Esophagus squamous epithelium (tissue), 5 donors: Measurements from ENCODE around the gene SMIM21. TPM values are rescaled to one million over a fixed set of nuclear protein-coding genes. Genes with fewer than 3 reads are reported as not detected.

Source experiments
- DNase-seq: peaks from one replicate; lab custom pipeline; 2025; lab: John Stamatoyannopoulos, UW
- H3K27ac ChIP-seq, 4 donors: fragments of 200-600 bp; sonication (generic); one replicate each; pipeline ENCODE4 v1.5.1; 2016 to 2019; ENCODE audit warnings: mild to moderate bottlenecking in 1 of 4
- H3K27me3 ChIP-seq, 4 donors: fragments of 200-600 bp; sonication (generic); 1 replicate in 3 of 4; 2 replicates in 1 of 4; pipeline versions ENCODE4 v1.5.1 to v1.6.0; 2017 to 2021; ENCODE audit warnings: antibody characterized with exemption in 1 of 4
- H3K36me3 ChIP-seq, 3 donors: fragments of 200-600 bp; sonication (generic); one replicate each; pipeline ENCODE4 v1.5.1; 2016 to 2019
- H3K4me1 ChIP-seq, 3 donors: fragments of 200-600 bp; sonication (generic); one replicate each; pipeline ENCODE4 v1.5.1; 2017 to 2019
- H3K4me3 ChIP-seq, 4 donors: fragments of 200-600 bp; sonication (generic); 1 replicate in 3 of 4; 2 replicates in 1 of 4; pipeline ENCODE4 v1.5.1; 2016 to 2019; ENCODE audit warnings: mild to moderate bottlenecking in 2 of 4, moderate library complexity in 1 of 4
- H3K9me3 ChIP-seq, 3 donors: fragments of 200-600 bp; sonication (generic); one replicate each; pipeline ENCODE4 v1.5.1; 2016 to 2019
- POLR2A ChIP-seq, 4 donors: fragments of 450-650 bp; IDR thresholded peaks; one replicate each; pipeline ENCODE4 v1.6.1; 2017; ENCODE audit warnings: antibody characterized with exemption in 4 of 4, mild to moderate bottlenecking in 4 of 4, moderate library complexity in 3 of 4
- WGBS, 2 donors: methylation state at CpG; one replicate each; pipeline ENCODE4 v1.1.5; 2018; 5-methylcytosine and 5-hydroxymethylcytosine counted together
- intact Hi-C: fragments of 100-400 bp; cut with DNase I; formaldehyde crosslinking; loops from one replicate; pipeline ENCODE4 v1.15.0; 2022
- total RNA-seq, 4 donors: library from RNA; depleted of rRNA; stranded (reverse); fragments of >200 nt; gene quantifications; one replicate each; pipeline ENCODE4 v1.1.0, GENCODE V29; 2016
- TF ChIP-seq, protein P1 (sequence below), 6 experiments: fragments of 450-650 bp in 4 of 6; fragments of 200-600 bp in 2 of 6; sonication (generic) in 2 of 6; IDR thresholded peaks; one replicate each; pipeline ENCODE4 v1.5.1; 2016 to 2019; ENCODE audit warnings: antibody characterized with exemption in 6 of 6, mild to moderate bottlenecking in 4 of 6, moderate library complexity in 4 of 6
- donor health status: DM: yes; HTN: yes; CAD: no.

The SMIM21 gene
- total RNA-seq, 4 donors from 2014 or later, result not detected

DNA sequence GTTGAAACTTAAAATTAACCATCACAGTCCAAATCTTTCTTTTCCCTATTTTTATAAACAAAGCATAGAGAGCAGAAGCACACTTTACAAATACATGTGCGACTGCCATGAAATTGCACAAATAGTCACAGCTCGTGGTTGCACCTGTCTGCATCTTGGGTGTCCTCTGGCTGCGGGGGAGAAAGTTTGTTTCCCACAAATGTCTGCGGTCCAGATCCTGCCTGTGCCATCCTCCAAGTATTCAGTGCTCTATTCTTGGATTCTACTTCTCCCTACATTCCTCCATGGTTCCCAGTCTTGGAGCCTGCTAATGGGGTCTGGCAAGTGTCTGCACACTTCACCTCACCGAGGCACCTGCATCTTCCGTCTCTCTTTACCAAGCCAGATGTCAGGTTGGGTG is 52.2 kb downstream of the SMIM21 start:
- Histone ChIP-seq H3K27me3 (no peaks in the 10 kb centered on the region), H3K27ac (no peak overlapping the region), H3K4me1 (no peaks in the 10 kb centered on the region), H3K36me3 (no peaks in the 10 kb centered on the region), H3K4me3 (no peak overlapping the region), H3K9me3 (no peaks in the 10 kb centered on the region)
- intact Hi-C loops, result no loop called here
- TF ChIP-seq, protein P1, sequence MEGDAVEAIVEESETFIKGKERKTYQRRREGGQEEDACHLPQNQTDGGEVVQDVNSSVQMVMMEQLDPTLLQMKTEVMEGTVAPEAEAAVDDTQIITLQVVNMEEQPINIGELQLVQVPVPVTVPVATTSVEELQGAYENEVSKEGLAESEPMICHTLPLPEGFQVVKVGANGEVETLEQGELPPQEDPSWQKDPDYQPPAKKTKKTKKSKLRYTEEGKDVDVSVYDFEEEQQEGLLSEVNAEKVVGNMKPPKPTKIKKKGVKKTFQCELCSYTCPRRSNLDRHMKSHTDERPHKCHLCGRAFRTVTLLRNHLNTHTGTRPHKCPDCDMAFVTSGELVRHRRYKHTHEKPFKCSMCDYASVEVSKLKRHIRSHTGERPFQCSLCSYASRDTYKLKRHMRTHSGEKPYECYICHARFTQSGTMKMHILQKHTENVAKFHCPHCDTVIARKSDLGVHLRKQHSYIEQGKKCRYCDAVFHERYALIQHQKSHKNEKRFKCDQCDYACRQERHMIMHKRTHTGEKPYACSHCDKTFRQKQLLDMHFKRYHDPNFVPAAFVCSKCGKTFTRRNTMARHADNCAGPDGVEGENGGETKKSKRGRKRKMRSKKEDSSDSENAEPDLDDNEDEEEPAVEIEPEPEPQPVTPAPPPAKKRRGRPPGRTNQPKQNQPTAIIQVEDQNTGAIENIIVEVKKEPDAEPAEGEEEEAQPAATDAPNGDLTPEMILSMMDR (IDR thresholded peaks at IDR 0.05), result no peak
- TF ChIP-seq POLR2A (IDR thresholded peaks at IDR 0.05), result no peak
- no peak for DNase-seq
- 83 to 92% methylated on average over 5 to 6 of the region's 6 CpGs for WGBS, 2 donors

DNA sequence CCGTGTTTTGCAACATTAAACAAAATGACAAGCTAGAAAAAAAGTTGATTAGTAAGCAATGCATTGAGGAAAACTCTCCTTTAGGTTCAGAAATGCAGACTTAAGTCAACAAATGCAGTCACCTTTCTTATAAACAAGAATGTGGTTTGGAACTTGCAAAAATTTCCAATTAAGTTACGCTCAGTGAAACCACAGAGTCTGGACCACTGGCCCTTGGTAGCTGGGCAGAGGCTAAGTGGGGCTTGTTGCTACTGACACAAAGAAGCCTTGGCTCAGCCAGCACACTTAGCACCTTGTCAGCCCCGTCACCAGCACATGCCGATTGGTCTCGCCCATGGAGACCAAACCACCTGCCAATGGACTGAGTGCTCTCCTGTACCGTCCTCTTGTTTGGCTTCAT is 53.0 kb downstream of the SMIM21 start:
- 65 to 88% methylated on average over 5 to 6 of the region's 6 CpGs for WGBS, 2 donors
- H3K4me3 ChIP-seq, result no peak overlapping the region
- no peaks in the 10 kb centered on the region for H3K9me3 ChIP-seq
- no peaks in the 10 kb centered on the region for H3K4me1 ChIP-seq
- H3K36me3 ChIP-seq, result no peaks in the 10 kb centered on the region
- intact Hi-C loops, result no loop called here
- H3K27me3 ChIP-seq, result no peaks in the 10 kb centered on the region
- no peak for DNase-seq
- H3K27ac ChIP-seq, result no peak overlapping the region
- no peak for TF ChIP-seq POLR2A (IDR thresholded peaks at IDR 0.05)
- TF ChIP-seq, protein P1 (IDR thresholded peaks at IDR 0.05), result no peak

DNA sequence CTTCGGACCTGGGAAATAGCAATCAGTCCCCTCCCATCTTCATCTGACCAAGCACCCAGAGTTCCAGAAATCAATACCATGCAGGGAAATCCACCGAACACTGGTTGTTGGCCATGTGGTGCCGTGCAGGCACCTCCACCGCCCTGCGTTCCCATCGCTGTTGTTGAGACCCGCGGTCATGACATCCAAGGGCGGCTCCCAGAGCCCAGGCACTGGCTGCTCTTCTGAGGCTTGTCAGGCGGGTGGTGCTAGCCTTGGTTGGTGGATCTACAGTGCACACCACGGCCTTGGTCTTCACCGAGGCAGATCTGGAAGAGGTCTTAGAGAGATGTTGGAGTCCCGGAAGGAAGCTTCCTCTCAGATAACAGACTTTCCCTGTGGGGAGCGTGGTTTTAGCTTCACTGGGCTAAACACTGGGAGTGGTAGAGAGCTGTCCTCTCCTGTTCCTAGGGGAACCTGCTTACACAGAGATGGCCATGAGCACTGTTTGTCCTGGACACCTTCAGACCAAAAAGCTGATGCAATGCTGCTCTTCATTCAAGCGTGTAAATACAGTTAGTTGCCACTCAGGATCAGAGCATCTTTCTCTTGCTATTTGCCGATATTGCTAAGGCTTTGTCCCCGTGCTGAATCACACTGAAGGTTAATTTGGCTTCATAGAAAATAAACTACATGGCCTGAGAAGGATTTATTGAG is 58.3 kb downstream of the SMIM21 start:
- WGBS, 2 donors, result 73 to 75% methylated on average over 6 to 7 of the region's 17 CpGs
- no peaks in the 10 kb centered on the region for H3K4me1 ChIP-seq
- intact Hi-C loops, result no loop called here
- no peaks in the 10 kb centered on the region for H3K27me3 ChIP-seq
- no peaks in the 10 kb centered on the region for H3K9me3 ChIP-seq
- H3K4me3 ChIP-seq, result no peak overlapping the region
- no peak for DNase-seq
- no peak overlapping the region for H3K27ac ChIP-seq
- no peak for TF ChIP-seq POLR2A (IDR thresholded peaks at IDR 0.05)
- TF ChIP-seq, protein P1 (IDR thresholded peaks at IDR 0.05), result no peak
- H3K36me3 ChIP-seq, result no peaks in the 10 kb centered on the region

DNA sequence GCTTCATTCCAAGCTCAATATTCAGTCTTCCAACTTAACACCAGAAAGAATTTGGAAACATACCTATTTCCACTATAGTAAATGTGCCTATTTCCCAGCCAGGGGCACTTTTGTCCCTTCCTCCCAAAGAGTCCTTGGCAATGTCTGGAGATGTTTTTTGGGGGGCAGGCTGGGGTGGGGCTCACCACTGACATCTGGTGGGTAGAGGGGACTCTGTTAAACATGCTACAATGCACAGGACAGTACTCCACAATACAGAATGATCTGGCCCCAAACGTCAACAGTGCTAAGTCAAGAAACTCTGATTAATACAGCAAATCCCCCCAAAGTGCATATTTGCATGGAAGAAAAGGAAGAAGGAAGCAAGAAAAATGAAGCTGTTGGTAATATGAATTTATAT is 61.7 kb downstream of the SMIM21 start:
- Histone ChIP-seq H3K4me1 (no peaks in the 10 kb centered on the region), H3K27ac (no peak overlapping the region), H3K27me3 (no peaks in the 10 kb centered on the region), H3K9me3 (no peaks in the 10 kb centered on the region), H3K36me3 (no peaks in the 10 kb centered on the region), H3K4me3 (no peak overlapping the region)
- intact Hi-C loops, result no loop called here
- 58 to 67% methylated on average over 1 of the region's 1 CpG for WGBS, 2 donors
- no peak for DNase-seq
- no peak for TF ChIP-seq POLR2A (IDR thresholded peaks at IDR 0.05)
- TF ChIP-seq, protein P1 (IDR thresholded peaks at IDR 0.05), result no peak

DNA sequence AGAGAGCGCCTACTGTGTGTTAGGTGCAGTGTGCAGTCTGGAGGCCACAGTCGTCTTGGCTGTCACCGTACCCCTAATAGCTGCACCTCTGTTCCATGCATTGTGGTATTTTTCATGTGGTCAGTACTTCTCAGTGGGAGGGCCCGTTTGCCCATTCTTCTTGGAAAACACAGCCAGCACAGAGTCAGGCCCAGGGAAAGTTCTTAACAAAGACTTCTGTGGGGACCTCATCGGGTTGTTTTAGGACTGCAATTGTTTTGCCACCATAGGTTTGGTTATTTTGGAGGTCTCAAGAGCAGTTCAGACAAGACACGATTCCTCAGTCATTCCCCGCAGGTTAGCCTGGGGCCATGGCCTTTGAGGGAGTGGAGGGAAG is 62.3 kb downstream of the SMIM21 start:
- 83 to 93% methylated on average over 7 of the region's 7 CpGs for WGBS, 2 donors
- Histone ChIP-seq H3K36me3 (no peaks in the 10 kb centered on the region), H3K27me3 (no peaks in the 10 kb centered on the region), H3K9me3 (no peaks in the 10 kb centered on the region), H3K4me1 (no peaks in the 10 kb centered on the region), H3K27ac (no peak overlapping the region), H3K4me3 (no peak overlapping the region)
- TF ChIP-seq, protein P1 (IDR thresholded peaks at IDR 0.05), result no peak
- TF ChIP-seq POLR2A (IDR thresholded peaks at IDR 0.05), result no peak
- intact Hi-C loops, result no loop called here
- DNase-seq, result no peak
